ENCODE results near the gene GABRP. TPM values are rescaled to one million over a fixed set of nuclear protein-coding genes. Genes with fewer than 3 reads are reported as not detected.
"Not testable (repeated sequence)": the region's sequence is repeated elsewhere in the genome, so short reads cannot be mapped to it uniquely, and the experiment has no call there.

The GABRP gene
- total RNA-seq, 1 donor from 2014 or later = not detected

DNA sequence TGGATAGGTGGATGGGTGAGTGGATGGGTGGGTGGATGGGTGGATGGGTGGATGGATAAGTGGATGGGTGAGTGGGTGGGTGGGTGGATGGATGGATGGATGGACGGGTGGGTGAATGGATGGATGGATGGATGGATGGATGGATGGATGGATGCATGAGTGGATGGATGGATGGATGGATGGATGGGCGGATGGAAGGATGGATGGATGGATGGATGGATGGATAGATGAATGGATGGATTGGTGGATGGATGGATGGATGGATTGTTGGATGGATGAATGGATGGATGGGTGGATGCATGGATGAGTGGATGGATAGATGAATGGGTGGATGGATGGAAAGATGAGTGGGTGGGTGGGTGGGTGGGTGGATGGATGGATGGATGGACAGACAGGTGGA lies 29.0 kb upstream of the GABRP start:
- not testable (repeated sequence) for DNase-seq (ENCODE audit: low read depth)

DNA sequence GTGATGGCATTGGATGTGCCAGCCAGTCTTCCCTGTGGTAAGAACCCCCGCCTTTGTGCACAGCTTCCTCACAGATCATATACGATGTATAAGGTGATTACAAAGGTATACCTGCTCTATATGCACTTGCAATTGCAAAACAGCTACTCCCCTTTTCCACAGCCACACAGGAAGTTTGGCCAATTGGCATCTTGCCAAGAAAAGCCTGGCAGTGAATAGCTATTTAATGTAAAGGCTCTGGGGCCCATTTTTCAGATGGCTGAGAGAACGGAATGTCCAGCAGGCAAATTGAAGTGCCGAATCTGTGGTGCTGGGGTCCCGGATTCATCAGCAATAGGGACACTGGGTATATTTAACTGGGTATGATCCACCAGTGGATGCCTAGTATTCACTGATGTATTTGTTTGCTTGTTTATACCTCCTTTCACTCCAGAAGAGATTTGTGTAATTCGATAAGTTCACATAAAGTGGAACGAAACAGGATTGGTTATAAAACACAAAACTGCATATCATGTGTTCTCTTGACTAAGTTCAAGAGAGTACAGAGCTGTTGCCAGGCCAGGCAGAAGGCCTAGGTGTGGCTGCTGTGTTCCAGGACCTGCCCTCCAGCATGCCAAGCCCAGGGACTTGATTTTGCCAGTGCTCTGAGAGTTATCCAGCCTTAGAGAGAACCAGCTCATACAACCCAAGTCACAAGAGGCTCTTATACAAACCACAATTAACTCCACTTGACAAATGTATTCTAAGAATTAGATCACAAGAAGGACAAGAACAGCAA lies 27.7 kb upstream of the GABRP start:
- DNase-seq (ENCODE audit: low read depth) = no peak

DNA sequence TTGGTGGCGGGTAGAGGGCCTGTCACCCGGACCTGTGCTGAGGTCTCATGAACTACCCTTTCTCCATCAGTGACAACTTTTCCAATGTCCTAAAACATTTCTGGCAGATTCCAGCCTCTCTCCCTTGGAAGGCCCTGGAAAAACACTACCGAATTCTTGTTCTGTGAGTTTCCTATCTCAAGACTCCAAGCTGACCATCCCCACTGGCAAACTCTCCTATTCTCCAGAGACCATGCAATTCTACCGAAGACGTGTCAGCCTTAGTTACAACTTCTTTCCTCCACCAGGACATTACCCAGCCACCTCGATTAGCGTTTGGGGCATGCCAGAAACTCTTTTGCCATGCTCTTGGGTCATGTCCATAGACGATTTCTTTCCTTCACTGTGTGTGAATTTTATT lies 26.8 kb upstream of the GABRP start:
- no peak for DNase-seq (ENCODE audit: low read depth)

DNA sequence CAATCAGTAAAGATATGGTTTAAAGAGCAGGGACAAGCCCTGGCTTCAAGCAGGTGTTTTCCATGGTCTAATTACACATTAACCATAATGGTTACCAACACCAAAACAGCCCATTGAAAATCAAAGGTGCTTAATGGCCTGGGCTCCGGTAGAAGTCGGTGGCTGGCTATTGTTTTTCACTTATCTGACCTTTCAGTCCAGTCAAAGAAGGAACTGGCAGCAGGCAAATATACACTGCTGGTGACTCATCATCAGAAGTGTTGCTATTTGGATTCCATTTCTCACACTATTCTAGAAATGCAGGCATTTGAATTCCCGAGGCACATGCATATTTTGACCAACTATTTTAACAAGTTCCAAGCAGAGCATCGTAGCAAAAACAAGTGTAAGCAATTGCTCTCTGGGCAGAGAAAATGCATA lies 26.3 kb upstream of the GABRP start:
- DNase-seq (ENCODE audit: low read depth) = no peak

DNA sequence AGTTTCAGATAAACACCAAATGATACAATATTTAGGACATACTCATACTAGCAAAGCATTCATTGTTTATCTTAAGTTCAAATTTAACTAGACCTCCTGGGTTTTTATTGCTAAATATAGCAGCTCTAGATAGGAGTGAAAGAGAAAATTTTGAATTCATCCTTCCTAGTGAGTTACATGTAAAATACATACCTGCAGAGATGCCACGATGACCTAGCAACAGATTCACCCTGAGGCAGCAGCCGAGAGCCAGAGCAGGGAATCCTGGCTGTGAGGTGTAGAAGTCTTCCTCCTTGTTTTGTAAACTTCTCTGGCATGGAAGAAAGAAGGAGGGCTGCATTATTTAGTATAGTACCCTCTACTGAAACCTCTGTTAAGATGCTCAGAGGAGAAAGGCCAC lies 25.9 kb upstream of the GABRP start:
- DNase-seq (ENCODE audit: low read depth) = no peak

DNA sequence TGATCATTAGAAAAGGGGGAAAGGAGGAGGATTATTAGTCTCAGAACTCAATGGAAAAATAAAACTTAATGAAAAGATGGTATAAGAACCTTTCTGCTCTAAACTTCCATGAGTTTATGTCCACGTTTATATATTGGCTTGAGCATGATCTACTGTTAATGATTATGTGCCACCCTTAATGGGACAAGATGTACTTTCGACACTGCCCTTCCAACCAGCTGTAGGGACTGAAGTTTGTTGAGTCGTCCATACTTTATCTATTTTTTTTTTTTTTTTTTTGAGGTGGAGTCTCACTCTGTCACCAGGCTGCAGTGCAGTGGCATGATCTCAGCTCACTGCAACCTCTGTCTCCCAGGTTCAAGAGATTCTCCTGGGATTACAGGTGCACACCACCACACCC lies 25.0 kb upstream of the GABRP start:
- no peak for DNase-seq (ENCODE audit: low read depth)

DNA sequence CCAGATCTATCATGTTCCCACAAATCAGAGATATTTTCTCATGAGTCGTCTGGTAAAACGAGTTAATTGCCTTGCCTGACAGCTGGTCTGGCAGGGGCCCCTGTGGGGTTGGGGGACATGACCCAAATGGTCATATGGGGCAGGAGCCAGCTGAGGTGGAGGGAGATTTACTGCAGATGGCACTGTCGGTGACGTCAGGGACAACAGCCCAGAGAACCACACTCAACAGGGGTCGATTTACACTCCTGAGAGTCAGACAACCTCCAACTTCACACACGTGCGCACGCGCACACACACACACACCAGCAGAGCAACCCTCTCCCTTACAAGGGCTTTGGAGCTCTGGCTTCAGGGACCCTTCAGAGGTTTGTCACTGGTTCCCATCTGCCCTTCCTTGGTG lies 23.4 kb upstream of the GABRP start:
- DNase-seq (ENCODE audit: low read depth) = no peak

DNA sequence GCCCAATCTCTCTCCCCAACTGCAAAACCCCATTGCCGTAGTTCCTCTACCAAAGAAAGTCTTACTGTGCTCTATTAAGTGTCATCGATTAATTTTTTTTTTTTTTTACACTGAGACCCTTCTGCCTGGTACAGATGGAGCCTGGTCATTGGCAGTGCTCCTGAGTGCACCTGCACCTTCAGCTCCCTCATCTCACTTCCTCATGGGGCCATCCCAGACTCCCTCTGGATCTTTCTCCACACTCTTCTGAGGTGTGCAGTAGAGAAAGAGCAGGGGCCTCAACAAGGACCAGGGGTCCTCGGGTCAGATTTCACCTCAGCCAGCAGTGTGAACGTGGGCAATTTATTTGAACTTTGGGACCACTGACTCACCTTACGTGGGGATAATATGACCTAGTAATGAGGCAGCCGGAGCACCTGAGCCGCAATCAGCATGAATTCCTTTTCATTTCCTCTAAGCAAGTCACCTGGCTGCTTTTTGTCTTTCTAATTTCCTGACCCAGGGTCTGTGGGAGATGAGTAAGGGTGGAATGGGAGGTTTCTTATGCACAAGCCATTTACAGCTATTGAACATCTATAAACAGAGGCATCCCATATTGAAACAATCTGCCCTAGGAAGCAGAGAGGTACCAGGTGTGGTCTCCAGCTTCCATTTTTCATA lies 22.3 kb upstream of the GABRP start:
- no peak for DNase-seq (ENCODE audit: low read depth)

DNA sequence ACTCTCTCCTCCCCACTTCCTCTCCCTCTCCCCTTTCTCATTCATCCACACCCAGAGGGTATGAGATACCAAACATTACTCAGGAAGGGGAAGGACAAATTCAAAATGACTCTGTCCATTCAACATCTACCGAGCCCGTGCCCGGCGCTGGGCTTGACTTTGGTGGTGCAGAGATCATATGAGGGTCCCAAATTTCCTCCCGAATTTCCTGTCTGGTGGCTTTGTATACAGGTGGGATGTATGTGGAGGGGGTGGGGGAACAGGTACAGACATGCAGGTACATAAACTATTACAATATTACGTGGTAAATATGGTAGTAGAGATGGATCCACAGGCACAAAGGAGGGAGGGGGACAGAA lies 21.8 kb upstream of the GABRP start:
- no peak for DNase-seq (ENCODE audit: low read depth)

DNA sequence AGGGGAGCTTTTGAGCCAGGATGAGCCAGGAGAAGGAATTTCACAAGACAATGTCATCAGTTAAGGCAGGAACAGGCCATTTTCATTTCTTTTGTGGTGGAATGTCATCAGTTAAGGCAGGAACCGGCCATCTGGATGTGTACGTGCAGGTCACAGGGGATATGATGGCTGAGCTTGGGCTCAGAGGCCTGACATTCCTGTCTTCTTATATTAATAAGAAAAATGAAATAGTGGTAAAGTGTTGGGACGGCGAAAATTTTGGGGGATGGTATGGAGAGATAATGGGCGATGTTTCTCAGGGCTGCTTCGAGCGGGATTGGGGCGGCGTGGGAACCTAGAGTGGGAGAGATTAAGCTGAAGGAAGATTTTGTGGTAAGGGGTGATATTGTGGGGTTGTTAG lies 21.2 kb upstream of the GABRP start:
- not testable (repeated sequence) for DNase-seq (ENCODE audit: low read depth)

DNA sequence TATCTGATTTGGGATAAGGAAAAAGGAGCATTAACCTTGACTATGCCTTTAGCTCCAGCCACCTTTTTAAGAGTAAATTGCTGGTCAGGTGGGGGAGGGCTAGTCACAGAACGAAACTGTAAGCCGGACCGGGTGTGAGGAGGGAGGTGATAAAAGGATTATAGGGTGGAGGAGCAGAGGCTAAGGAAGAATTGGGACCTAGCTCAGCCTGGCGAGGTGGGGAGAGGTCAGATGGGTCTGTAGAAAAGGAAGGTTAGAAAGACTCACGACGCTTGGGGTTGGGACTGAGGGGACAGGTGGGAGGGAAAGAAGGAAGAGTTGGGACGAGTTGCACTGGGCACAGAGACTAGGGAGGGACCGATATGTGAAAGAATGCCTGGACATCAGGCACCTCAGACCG lies 17.7 kb upstream of the GABRP start:
- DNase-seq (ENCODE audit: low read depth) = not testable (repeated sequence)

DNA sequence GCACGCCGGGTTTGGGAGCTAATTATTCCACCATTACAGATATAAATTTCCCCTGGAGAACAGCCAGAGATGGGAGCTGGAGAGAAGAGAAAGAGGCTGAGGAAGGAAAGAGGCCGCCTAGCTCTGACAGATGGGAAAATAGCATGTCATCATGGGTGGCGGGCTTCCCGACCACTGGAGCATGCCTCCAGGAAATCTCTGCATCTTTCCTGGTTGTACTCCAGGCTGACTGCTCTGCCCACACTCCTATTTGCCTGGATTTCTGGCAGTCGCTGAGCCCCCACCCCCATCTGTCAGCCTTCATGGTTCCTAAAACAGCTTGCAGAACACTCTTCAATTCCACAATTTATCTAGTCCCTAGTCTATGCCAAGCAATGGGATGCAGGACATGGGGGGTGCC lies 14.3 kb upstream of the GABRP start:
- DNase-seq (ENCODE audit: low read depth) = no peak

DNA sequence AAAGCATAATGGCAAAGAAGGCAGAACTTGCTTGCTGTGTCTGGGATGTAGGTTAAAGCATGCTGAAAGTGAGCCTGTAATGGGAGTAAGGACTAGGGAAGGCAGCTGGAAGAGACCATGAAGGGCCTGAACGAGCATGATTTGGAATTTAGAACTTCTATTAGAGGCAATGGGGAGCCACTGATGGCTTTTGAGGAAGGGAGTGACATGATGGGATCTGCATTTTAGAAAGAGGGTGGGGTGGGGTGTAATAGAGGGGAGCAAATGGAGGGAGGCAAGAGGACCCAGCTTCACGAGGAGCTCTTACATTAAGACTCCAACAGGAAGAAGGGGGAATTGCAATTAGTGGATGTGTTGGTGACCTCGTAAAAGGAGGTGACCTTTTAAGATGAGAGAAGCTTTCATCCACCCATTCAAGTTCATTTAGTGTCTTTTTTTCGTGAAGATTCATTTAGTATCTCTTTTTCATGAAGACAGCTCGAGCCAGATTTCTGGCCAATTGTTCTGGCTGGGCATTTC lies 13.6 kb upstream of the GABRP start:
- DNase-seq (ENCODE audit: low read depth) = no peak

DNA sequence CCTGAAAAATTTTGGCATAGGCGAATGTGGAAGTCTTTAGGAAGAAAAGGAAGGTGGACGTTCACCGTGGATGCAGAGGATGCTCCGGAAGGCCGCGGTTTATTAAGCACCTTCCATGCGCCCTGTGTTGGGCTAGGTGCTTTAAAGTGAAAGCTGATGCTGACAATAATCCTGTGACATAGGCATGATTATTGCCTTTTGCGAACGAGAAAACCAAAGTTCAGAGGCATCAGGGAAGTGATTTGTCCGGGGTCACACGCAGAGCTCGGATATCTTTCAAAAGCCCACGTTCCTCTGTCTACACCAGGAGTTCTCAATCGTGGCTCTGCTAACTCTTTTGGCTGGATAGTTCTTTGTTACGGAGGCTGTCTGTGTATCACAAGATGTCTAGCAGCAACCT lies 12.0 kb upstream of the GABRP start:
- DNase-seq (ENCODE audit: low read depth) = no peak

DNA sequence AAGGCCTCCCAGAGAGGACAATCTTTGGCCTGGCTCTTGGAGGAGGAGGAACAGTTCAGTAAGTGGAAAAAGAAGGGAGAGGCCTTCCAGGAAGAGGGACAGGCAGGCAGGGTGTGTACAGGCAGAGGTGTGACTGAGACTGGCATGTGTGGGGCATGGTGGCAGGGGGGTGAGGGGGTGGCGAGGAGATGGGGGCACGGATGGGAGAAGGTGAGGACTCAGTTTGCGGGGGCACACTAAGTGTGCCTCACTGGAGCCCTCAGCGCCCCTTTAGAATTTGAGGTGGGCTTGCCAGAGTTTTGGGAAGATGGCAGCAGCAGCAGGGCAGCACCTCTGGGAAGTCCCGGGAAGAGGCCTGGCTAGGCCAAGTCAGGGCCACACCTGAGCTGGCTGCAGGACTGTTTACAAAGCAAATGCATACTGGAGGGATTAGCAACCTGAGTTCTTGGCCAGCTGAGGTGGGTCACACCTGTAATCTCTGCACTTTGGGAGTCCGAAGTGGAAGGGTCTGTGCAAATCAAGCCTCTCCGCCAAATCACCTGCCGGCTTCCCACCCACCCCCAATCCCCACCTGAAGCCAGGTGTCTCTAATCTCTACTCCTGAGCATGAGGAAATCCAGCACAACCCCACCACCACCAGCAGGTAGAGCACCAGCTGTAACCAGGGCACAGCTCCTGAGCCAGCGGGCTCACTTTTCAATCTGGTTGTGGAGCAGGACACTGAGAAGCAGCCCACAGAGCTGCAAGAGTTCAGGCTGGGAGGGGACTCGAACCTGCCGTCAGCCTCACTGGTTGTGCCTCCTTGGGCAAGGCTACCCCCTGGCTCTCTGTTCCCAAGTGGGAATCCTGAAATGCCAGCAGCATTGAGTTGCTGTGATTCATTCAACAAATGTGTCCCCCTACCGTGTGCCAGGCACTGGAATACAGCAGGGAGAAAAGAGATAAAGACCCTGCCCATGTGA lies 10.2 kb upstream of the GABRP start:
- no peak for DNase-seq (ENCODE audit: low read depth)

DNA sequence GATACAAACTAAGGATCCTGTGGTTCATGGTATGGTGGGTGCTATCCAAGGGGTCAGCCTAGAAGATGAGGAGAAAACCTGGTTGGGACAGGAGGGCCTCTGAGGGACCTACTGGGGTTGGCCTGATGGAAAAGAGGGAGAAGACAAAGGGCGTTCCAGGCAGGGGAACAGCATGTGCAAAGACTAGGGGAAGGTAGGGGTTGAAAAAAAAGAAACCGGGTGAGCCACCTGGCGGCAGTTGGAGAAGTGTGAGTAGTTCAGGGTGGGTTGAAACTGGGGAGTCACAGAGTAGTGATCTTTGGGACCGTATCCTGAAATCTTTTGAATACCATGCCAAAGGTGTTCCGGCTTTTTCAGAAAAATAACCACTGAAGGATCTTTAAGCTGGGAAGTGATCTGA lies 8.7 kb upstream of the GABRP start:
- DNase-seq (ENCODE audit: low read depth) = no peak

DNA sequence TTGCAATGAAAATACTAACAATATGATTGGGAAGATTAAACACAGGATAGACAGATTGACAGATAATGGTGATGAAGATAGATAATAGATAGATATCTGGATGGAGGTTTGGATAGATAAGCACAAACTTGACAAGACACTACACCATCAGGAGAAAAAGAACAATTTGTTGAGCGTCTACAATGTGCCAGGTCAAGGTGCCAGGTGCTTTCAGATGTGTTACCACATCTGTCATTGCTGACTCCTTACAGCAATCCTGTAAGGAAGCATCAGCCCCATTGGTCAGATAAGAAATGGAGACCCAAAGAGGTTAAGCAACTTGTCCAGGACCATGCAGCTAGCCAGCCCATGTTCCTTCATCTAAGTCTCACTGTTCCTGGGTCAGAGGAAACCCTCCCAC lies 1.6 kb upstream of the GABRP start:
- DNase-seq (ENCODE audit: low read depth) = no peak

DNA sequence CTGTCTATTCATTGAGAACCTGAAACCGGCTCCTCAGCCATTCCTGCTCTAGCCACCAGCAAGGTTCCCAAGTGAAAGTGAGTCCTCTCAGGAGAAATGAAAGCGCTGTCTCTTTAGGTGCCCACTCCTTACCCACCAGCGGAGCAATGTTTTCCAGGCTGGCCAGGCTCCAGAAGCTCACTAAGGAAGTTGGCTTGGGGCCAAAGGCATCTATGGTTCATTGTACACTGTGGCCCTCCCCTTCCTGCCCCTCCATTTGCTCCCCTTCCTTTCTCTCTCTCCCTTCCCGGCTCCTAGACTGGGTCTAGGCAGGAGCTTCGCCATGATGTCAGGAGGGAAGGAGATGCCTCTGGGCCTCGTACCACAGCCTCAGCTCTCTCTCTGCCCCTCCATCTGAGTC lies 1.1 kb upstream of the GABRP start:
- no peak for DNase-seq (ENCODE audit: low read depth)

DNA sequence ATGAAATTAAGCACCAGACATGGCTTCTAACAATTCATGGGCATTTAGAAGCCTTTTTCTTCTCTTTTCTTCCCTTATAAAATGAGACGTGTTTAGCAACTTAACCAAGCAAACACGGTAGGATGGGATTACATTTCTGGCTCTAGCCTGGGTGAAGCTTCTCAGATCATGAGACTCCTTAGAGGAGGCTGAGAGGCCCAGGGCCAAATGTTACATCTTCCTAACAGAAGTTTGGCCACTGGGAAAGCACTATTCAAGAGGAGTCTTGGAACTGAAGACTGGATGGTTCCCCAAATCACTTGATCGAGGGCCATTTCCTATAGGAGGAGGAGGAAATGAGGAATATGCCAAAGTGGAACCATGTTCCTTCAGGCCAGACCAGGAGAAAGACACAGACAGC lies 1.9 kb downstream of the GABRP start:
- no peak for DNase-seq (ENCODE audit: low read depth)

DNA sequence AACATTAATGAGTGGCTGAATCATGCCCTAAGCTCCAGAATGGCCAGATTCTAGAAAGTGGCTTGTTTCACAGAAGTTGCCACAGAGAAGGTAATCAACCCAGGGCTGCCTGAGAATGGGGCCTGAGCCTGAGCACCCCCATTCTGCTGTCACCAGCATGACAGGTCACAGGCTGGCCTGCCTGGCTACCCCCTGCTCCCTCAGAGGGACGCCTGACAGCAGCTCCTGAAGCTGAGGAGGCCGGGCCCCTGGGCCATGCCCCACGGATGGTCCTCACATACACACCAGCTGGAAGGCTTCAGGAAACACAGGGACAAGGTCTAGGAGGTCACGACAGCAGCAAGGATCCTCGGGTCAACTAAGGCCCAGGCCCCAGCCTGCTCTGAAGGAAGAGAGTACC lies 3.7 kb downstream of the GABRP start:
- no peak for DNase-seq (ENCODE audit: low read depth)

DNA sequence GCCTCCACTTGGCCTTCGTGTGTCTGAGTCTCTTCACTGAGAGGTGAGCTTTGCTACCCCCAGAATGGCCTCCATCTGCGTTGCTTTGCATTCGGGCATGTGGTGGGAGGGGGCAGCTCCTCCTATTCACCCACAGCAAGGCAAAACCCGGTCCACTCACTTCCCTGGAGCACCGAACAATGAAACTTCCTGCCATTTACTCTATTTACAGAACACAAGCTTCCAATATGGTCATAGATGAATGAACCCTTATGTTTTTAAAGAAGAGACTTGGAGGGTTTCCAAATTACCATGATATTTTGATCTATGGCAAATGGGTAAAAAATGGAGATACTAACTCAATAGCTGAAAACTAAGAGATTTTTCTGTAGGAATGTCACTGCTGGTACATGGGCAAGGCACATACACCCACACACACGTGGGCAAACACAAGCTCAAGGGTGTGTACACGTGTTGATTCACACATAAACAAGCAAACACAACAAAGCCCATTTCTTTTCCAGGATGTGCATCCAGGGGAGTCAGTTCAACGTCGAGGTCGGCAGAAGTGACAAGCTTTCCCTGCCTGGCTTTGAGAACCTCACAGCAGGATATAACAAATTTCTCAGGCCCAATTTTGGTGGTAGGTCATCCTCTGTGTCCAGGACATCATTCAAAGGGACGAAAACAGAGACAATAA lies 5.2 kb downstream of the GABRP start:
- DNase-seq (ENCODE audit: low read depth) = no peak
